Activated gamma-delta T cell (primary cell): ENCODE measurements around the gene MYO9B.

ENCODE experiments used
- DNase-seq: peaks from one replicate; lab custom pipeline; 2025; lab: John Stamatoyannopoulos, UW

Gene MYO9B

DNA sequence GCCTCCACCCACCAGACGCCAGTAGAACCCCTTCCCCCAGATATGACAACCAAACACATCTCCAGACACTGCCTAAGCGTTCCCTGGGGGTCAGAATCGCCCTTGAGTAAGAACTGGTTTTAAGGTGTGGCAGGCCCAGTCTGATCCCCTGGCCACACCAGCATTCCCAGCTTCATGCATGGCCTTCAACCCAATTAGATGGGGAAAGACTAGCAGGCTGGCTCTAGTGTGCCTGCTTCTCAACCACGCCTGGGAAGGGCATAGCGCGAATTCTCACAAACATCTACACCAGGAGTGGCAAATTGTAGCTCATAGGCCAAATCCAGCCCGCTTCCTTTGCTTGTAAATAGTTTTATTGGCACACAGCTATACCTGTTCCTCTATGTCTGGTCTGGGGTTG lies 13.9 kb upstream of the MYO9B start:
- DNase-seq = no peak

DNA sequence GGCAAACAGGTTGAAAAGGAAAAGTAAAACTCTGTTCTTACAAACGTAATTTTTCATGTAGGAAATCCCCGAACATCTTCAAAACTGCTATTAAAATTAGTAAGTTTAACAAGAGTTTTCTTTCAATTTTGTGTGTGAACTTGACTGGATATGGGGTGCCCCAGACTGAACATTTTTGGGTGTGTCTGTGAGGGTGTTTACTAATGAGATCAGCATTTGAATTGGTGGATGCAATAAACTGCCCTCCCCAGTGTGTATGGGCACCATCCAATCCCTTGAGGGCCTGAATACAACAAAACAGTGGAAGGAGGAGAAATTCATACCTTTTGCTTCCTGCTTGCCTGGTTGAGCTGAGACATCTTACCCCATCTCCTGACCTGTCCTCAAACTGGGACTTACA lies 12.1 kb upstream of the MYO9B start:
- no peak for DNase-seq

DNA sequence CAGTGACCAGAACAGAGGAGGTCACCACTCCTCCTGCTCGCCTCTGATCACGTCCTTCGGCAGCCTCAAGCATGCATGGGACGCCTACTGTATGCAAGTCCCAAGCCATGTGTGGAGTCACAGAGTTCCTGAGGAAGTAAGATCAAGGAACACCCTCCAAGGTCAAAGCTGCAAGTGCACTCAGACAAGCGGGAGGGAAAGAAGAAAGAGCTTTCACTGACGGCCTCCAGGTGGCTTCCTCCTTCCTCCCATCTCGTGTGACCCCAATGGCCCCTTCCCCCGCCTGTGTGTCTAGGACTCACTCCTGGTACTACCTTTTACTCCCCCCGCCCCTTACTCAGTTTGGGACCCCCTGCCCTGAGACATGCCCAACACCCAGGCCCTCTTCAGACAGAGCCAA lies 6.4 kb upstream of the MYO9B start:
- DNase-seq = no peak

DNA sequence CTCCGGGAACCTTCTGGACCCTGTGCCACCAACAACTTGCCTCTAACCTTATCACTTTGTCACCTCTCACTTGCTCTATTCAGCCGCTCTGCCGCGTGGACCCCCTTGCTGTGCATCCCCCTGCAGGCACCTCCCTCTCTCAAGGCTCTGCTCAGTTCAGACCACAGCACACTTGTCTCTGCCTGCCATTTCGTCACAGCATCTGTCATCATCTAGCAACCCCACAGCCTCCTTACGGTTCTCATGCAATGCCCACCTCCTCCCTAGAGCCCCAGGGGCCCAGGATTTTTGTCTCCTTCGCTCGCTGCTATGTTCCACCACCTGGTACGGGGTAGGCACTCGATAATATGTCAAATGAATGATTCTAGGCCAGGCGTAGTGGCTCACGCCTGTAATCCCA lies 5.2 kb upstream of the MYO9B start:
- DNase-seq = no peak

DNA sequence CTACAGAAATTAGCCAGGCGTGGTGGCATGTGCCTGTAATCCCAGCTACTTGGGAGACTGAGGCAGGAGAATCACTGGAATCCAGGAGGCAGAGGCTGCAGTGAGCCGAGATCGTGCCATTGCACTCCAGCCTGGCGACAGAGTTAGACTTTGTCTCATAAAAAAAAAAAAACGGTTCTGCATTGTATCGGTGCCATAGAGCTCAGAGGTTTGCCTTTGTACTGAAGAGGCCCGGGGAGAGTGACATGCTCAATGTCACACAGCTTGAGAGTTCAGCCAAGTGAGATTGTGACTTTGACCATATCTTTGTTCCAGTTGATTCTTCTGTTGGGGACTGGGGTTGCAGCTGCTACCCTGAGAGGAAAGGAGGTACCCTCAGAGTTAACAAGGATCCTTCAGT lies 4.7 kb upstream of the MYO9B start:
- no peak for DNase-seq

DNA sequence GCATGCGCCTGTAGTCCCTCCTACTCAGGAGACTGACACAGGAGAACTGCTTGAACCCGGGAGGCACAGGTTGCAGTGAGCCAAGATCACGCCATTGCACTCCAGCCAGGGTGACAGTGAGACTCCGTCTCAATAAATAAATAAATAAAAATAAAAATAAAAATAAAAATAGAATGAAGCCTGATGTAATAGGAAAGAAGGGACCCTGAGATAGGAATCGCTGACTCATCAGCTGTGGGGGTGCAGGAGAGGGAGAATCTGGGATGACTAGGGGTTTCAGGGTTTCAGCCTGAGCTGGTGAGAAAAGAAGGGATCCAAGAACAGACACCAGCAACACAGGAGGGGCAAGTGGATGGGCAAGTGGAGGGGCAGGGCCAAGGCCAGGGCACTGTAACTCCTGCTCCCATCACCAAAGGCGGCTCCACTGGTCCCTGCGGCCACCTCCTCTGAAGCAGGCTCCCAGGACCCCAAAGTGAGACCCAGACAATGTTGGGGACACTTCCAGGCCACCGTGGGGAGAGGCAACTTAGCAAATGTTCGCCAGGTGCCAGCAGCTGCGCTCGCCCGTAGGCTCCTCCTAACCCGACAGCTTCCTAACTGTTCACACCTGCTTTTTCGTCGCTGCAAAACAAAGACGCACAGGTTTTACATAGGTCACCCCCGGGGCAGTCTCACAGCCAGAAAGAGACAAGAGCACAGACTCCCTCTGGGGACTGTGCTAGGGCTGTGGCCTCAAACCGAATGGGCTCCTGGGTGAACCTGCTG lies 1.5 kb upstream of the MYO9B start:
- no peak for DNase-seq

DNA sequence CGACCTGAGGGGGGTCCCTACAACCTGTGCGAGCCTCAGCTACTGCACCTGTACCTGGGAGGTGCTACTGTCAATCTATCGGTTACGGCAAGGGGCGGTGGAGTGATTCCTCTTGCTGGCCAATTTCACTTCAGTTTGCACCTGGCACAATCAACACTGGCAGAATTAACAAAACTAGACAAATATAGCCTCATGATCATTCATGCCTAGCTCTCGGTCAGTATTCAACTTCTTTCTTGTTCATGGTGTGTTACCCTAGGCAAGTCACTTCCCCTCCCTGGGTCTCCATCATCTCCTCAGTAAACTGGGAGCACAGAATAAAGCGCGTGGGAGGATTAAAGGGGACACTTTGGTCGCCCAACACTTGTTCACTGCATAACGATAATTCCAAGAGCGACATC lies 943 bp upstream of the MYO9B start:
- DNase-seq = no peak

DNA sequence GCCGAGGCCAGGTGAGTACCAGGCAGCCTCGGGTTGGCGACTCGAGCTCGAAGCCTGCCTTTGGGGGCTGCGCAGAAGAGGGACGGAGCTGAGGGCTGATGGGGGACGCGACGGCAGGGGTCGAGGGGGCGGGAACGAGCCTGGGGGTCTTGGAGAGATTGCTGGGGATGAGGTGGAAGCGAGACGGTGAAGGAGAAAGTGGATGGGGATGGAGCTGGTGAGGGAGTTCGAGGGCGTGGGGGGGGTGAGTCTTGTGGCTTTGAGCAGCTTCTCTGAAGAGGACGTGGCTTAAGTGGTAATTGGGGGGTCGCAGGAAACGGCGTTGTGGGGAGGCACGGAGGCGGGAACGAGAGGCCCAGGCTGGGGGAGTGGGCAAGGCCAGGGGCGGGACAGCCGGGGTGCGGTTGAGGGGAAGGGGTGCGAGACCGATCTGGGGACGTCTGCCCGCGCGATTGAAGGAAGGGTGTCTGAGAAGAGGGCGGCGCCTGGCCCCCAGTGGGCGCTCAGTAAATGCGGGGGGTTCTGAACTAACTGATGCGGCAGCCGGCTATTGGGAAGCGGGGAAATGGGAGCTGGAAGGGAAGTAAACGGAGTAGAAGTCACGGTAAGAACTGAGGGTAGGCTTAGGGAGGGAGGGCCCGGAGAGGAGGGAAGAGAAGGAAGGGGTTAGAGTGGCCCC lies 426 bp downstream of the MYO9B start:
- DNase-seq = peak; percentile 61

DNA sequence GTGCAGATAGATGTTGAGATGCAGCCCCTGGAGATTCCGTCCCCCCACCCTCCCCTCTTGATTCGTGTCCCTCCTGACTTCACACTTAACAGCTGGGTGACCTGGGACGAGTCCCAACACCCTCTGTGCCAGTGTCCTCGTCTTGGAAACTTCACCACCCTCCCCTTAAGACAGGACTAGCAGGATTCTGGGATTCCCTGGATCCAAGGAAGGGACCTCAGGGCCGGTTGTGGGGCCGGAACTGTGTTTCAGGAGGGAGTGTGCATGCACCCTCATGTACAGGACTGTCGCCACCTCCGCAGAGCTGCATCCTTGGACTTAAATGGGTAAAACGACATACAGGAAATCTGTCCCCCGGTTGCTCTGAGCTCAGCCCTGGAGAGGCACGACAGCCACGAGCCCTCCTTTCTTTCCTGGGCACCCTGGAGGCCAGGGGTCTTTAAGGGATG lies 990 bp downstream of the MYO9B start:
- no peak for DNase-seq

DNA sequence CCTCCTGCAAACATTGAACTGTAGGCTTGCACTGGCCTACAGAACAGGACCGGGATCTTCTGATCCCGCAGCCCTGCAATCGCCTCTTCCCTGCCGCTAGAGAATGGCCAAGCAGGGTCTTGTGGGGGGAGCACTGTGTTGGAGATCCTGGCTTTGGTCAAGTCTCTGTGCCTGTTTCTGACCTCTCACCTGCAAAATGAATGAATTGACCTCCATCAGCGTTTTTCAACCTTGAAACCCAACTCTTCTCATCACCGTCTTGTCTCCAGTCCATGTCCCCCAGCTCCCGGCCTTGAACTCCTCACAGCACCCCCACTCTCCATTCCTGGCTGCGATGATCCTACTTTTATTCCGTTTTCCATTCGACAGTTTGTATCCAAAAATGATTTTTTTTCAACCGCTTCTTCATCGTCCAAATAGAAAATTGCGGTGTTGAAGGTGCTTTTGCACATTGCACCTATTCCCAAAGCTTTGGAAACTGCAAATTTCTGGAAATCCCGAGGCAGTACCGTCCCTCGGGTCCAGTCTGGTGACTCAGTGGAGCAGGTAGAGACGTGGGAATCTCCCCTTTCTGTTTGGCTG lies 2.0 kb downstream of the MYO9B start:
- DNase-seq = no peak

DNA sequence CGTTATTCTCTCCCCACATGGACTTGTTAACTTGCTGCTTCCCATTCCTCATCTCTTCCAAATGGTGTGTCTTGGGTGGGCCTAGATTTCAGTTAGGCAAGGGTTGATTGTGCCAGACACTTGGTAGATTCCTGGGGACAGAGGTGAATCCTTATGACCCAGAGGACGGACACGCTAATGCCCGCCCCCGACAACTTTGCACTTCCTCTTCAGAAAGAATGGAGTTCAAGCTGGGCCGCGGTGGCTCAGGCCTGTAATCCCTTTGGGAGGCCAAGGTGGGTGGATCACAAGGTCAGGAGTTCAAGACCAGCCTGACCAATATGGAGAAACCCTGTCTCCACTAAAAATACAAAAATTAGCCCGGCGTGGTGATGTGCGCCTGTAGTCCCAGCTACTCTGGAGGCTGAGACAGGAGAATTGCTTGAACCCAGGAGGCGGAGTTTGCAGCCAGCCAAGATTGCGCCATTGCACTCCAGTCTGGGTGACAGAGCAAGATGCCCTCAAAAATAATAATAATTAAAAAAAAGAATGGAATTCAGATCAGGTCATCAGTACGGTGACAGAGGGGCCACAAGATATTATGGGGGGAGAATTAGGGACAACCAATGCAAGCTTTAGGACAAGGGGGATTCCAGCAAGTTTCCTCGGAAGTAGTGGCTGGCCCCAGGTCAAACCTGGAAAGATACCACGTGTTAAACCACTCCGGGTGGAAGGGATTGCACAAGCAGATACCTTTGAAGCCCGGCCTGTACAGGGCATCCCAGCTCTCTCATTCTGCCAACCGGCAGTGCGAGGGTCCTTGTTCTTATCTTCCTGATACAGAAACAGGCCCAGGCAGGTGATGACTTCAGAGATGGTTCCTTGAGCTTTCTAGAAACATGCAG lies 2.7 kb downstream of the MYO9B start:
- DNase-seq = no peak

DNA sequence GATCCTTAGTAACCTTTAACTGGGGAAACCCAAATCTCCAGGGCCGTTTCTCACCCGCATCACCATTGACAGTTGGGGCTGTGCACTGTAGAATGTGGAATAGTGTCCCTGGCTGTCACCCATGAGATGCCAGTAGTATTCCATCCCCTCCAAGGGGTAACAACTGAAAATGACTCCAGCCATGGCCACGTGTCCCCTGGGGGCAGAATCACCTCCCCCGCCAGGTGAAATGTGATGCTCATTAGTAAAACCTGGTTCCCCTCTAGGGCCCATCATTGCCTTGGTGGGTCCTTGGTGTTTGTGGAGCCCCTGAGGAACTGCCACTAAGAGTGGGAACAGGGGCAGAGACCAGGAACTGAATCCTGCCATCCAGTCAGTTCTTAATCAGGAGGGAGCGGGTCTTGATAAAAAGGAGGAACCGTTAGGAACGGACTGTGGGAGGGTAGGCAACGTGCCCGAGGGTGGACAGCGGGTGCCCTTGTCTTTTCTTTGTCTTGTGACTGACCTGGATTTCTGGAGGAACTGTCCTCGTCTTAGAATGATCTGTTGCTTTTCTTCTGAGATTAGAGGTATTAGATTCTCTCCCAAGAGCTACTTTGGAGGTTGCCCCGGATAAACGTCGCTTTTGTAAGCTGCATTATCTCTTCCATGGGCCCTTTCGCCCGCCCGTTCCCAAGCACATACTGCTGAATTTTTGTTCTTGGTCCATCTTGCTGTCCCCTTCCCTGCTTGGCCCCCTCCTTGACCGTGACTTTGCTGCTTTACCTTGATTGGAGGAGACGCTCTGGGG lies 3.5 kb downstream of the MYO9B start:
- DNase-seq = no peak

DNA sequence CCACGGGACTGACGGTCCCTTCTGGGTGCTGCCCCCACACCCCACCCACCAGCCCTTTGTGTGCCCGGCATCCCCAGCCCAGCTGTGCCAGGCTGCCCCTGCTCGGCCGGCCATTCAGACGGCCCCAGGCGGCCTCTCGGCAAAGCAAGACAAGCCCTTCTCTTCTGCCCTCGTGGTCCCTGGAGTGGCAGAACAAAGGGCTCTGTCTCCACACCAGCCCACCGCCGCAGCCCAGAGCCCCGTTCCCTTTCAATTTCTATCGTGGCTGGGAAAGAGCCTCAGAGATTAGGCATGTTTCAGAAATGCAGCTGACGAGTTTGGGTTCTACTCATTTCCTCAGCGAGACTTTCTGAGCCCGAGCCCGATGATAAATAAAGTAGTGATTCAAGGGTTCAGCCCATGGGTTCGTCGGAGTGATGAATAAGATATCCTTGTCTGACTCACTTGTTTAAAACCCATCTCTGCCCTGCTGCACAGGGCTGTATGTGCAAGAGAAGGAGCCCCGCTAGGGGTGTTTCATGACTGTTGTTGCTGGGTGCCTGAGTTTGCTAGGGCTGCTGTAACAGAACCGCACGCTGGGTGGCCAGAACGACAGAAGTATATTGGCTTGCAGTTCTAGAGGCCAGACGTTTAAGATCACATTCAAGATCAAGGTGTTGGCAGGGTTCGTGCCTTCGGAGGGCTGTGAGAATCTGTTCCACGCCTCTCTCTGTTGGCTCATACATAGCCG lies 4.3 kb downstream of the MYO9B start:
- DNase-seq = no peak

DNA sequence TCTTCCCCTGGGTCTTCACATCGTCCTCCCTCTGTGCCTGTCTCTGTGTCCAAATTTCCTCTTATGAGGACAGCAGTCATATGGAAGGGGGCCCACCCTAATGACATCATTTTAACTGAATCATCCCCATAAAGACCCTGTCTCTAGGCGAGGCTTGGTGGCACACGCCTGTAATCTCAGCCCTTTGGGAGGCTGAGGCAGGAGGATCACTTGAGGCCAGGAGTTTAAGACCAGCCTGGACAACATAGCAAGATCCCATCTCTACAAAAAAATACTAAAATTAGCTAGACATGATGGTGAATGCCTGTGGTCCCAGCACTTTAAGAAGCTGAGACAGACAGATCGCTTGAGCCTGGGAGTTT lies 4.8 kb downstream of the MYO9B start:
- DNase-seq = no peak

DNA sequence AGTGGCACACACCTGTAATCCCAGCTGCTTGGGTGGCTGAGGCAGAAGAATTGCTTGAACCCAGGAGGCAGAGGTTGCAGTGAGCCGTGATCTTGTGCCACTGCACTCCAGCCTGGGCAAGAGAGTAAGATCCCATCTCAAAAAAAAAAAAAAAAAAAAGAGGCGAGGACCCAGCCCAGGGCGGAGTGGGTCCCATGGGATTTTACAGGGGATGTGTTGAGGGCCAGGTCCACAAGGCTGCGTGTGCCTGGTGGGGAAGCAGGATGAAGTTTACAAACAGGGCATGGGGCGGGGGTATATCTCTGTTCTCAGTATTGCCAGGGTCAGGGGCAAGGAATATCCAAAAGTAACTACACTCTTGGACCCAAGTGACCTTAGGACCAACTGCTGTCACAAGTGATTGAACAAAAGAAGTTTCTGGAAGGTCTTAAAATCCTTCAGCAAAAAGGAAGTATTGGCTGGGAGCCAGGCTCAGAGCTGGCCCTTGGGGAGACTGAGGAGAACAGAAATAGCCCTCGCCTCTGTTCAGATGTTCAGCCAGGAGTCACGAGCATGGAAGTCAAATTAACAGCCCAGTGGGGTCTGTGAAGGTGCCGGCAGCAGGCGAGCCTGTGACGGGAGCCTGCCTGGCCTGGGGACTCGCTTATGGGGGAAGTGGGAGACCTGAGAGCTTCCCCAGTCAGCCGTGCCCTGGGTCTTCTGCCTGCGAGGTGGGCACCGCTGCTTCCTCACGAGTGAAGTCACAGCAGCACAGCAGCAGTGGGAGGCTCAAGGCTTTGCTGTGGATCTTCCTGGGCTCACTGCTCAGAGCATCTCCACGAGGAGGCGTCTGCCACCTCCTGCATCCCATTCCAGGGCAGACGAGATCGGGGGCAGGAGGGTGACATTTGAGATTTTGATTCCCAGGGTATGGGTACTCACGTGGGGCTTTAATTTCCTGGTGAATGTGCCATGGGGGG lies 6.4 kb downstream of the MYO9B start:
- no peak for DNase-seq

DNA sequence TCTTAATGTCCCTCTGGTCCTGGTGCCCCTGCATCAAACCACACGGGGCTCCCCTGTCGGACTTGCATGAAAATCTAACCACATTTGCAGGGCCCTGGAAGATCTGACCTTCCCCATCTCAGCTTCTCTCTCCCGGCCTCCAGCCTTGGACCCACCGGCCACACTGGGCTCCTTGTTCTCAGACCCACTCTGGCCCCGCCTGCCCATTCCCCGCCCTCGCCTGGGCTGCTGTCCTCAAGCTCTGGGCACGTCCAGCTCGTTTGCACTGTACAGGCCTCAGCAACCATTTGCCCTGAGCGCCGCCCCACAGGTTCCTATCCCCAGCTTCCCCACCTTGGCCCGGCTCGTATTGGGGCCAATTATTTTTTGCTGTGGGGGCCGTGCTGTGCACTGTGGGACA lies 10.5 kb downstream of the MYO9B start:
- no peak for DNase-seq

DNA sequence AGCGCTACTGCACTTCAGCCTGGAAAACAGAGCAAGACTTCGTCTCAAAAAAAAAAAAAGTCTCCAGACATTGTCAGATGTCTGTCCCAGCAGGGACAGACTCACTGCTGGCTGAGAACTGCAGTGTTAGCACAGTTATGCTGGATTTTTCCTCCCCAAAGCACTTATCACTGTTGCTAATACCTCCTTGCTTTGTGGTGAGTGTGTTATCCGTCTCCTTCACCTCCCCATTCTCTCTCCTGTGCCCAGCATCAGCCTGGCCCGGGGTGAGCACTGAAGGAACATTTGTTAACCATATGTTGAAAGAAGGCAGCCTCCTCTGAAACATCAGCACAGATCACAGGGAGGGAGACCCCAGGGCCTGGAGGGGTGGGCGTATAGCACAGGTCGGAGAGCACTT lies 11.3 kb downstream of the MYO9B start:
- DNase-seq = no peak

DNA sequence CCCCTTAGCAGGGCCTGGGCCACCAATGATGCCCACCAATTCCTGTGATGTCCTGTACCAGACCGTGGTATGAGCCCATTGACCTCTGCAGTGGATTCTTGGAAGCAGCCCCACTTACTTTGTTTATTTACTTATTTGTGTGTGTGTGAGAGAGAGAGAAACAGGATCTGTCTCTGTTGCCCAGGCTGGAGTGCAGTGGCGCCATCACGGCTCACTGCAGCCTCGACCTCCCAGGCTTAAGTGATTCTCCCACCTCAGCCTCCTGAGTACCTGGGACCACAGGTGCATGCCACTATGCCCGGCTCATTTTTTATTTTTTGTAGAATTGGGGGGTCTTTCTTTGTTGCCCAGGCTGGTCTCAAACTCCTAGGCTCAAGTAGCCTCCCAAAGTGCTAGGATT lies 13.0 kb downstream of the MYO9B start:
- DNase-seq = no peak

DNA sequence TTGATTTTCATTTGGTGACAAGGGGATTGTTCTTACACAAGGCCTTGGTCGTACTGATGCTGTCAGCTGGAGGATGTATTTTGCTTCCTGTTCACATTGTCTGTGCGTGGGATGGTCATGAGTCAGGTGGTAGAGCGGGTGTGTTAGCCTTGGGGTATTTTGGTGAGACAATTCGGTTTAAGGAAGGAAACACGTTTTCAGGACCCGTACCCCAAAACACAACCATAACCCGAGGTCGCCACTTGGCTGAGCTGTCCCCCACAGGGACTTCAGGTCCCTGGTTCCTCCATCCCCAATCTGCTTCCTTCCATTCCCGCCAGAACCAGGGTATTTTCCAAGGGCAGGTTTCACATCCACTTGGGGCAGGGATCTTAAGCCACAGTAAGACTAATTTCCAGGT lies 15.0 kb downstream of the MYO9B start:
- no peak for DNase-seq
